HG03378 (cell line): ENCODE measurements around the gene TANC1.

Experiments used
- ATAC-seq: cut with Tn5 transposase; IDR thresholded peaks from one replicate; pipeline ENCODE4 v1.9.1; 2021; ENCODE audit warnings: mild to moderate bottlenecking, moderate library complexity; ENCODE audit not compliant: unreplicated experiment

TANC1 gene

DNA sequence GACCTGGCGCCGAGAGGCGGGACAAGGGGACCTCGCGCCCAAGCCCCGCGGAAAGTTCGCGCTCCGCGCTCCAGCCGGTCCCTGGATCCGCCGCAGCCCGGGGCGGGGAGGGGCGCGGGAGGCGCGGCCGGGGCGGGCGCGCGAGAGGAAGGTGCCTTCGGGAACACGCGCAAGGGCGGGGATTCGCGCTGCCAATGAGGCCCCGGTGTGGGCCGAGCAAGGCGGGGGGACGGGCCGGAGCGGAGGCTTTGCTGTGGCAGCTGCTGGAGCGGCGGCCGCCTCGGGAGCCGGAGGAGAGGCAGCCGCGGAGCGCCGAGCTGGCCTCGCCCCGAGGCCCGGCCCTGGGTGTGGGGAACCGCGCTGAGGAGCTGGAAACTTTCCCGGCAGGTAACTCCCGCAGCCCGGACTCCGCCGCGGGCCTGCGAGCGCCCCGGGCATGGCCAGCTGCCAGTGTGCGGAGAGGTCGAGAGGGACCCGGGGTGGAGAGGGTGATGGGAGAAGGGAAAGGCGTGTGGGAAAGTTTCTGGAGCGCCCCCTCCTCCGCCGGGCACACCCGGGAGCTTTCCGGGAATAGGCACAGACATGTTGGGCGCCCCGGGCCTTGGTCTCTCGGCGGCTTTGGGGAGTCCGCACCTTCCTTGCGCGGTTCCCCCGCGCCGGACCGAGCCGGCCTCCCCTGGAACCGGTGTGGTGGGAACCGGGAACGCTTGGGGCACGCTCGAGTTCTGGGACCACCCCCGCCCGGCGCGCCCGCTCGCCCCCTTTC lies at the start of gene TANC1:
TANC1 (plus strand) TSS at position 245 of the 766 bp plus-strand sequence. CDS start 97,271 bp downstream, outside the sequence.
- ATAC-seq, result peak; percentile 82

DNA sequence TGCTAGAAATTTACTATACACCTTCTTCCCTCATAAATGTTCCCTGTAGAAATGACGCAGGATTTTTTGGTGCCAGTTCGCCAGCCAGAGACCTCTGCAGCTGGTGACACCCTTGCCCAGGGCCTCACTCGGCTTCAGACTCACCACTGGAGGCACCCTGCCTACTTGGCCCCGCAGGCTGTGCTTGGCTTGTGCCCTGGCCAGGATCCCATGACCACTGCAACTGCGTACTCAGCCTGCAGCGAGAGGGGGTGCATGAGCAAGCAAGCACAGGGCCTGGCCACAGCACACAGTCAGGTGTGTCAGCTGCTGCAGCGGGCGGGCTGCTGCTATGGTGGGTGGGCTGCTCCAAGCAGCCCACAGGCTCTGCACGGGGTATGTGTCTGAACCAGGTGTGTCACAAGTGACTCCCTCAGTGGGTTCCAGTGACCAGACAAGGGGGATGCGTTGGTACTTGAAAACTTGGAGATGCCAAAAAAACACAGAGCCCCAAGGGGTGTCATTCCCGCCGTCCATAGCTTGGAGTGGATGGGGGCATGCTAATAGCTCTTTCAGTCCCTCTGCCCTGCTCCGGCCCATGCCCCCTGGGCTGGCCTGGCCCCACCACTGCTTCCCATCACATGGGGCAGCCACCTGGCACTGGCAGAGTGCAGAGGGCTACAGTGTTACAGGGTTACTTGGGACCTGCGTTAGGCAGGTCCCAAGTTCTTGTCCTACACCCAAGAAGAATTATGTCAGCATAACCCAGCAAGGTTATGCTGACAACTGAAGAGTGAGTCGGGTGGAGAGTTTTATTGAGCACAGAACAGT lies 46.6 kb upstream of the TANC1 start:
- ATAC-seq, result no peak

DNA sequence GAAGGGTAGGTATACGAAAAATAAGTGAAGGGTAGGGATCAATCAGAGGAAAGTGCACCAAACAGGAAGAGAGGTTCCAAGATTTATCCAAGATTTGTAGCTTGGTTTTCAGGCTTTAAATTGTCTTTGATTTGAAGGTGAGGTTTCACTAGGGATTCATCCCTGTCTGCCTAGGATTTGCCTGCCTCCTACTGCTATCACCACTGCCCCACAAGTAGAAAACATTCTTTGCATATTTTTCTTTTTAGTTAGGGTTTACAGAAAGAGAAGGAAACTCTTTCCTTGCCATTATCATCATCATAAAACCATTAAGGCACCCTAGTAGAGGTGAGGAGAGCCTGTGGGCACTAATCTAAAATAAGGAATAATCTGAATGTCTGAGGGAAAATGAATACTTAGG lies 45.8 kb upstream of the TANC1 start:
- ATAC-seq, result no peak

DNA sequence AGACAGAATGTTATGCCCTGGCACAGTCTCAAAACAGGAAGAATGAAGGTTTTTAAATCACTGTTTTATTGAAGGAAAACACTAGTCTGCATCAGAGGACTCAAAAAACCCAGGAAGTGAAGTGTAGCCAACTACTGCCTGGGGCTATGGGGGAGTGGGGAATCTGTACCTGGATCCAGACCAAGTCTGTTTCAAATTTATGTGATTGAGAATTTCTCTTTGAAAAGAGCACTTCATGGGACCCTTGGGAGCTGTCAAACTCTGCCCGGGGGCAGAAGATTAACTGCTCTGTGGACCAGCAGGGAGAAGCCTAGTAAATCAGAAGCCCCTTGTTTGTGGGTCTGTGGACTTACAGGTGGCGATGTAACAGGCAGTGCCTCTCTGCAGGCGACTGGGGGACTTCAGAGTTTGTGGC lies 45.3 kb upstream of the TANC1 start:
- no peak for ATAC-seq

DNA sequence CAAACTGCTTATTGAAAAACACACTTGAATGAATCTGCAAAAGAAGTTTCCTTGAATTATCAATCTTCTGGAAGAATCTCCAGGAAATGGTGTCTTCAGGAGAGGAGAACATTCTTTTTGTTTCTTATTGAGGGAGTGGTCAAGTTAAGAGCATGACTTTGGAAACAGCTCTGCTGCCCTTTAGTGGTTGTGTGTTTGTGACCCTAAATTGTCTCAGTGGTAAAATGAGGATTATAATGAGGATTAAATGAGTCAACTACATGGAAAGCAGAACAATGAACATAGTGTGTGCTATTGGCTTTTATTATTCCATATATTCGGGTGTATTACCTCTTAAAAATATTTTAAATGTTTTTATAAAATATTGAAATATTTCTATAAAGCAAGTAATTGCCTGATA lies 44.8 kb upstream of the TANC1 start:
- ATAC-seq, result no peak

DNA sequence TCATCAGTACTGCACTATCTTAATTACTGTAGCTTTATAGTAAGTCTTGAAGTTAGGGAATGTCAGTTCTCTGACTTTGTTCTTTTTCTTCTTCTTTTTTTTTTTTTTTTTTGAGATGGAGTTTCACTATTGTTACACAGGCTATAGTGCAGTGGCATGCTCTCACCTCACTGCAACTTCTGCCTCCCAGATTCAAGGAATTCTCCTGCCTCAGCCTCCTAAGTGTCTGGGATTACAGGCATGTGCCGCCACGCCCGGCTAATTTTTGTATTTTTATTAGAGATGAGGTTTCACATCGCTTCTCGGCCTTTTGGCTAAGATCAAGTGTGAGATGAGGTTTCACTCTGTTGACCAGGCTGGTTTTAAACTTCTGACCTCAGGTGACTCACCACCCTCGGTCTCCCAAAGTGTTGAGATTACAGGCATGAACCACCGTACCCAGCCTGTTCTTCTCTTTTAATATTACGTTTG lies 41.9 kb upstream of the TANC1 start:
- no peak for ATAC-seq

DNA sequence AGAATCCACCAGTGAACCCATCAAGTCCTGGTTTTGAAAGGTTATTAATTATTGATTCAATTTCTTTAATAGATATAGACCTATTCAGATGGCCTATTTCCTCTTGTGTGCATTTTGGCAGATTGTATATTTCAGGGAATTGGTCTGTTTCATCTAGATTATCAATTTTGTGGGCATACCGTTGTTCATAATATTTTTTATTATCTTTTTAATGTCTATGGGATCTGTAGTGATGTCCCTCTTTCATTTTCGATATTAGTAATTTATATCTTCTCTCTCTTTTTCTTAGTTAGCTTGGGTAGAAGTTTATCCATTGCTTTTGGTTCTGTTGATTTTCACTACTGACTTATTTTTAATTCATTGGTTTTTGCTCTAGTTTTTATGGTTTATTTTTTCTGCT lies 39.9 kb upstream of the TANC1 start:
- no peak for ATAC-seq

DNA sequence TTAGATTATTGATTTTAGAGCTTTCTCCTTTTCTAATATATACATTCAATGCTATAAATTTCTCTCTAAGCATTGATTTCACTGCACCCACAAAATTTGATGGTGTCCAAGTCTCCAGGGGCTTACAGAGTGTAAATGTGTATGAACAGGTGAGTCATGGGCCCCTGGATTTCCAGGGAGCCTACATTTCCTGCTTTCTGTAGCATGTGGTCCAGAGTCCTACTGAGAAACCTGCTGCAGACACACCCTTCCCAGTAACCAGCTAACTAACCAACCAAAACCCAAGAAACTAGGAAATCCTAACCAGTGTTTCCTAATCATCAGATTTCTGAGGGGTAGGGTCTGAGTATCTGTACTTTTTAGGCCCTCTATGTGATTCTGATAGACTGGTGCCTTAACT lies 39.5 kb upstream of the TANC1 start:
- ATAC-seq, result no peak

DNA sequence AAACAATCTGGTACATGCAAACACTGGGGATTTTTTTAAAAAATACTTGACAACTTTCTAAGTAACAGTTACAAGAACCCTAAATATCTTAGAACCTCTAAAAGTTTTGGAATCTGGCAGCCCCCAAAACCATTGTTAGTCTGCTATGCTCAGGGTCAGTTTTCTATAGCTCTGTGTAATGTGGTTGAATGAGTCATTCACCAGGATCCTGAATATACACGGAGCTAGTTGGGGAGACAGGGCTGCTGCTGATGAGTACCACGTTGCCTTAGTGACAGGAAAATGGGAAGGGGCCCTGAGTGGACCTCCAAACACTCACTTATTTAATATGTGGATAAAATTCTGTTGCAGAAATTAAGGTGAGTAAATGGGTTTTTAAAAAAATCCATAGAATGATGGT lies 36.9 kb upstream of the TANC1 start:
- ATAC-seq, result no peak

DNA sequence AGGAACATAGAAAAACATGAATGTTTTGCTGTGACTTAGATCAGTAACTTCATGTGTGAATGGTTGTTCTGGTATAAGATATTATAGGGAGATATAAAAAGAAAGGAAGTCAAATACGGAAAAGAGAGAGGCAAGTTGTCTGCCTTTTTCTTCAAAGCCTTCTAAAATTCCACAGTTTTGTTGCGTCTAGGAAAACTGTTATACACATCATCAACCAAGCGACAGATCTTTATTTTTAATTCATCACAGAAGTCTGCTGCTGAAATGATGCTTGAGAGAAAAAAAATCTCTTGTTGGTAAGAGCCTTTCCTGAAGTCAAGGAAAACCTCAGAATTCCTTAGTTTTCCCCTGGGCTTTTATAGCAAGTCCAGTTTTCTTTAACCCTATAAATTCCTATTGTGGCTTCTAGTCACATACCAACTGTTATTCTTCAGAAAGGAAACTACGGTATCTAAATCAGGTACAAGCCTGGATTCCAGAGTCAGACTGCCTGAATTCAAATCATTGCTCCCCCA lies 36.3 kb upstream of the TANC1 start:
- no peak for ATAC-seq

DNA sequence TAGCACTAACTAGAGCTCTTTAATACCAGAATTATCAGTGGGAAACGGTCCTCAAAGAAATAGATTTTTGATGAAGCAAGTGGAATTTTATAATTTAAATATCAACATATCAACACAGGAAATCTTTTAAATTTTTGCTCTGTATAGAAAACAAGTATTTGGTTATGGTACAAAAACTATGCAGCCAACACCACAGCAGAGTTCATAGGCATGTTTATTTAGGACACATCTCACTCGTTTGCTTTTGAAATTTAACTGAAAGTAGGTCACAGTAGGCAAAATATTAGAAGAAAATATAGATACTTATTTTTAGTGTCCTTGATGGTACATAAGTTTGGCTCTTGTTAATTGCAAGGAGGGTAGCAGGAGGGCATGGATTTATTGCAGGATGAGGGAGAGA lies 34.3 kb upstream of the TANC1 start:
- no peak for ATAC-seq

DNA sequence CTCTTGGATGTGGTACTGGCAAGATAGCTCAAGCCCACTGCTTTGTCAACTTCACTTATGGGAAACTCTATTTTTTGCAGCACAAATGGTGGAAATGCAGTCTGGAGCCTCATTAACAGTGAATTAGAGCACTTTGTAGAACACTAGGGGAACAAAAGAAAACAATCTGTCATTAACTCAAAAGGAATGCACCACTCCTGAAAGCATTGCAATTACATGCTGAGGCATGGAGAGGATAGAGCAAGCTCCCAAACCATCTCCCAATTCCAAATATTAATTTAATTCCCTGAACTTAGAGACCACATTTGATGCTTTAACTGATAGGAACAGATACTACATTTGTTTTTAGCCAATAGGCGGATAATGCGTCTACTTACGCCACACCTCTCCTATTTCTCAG lies 32.8 kb upstream of the TANC1 start:
- ATAC-seq, result no peak

DNA sequence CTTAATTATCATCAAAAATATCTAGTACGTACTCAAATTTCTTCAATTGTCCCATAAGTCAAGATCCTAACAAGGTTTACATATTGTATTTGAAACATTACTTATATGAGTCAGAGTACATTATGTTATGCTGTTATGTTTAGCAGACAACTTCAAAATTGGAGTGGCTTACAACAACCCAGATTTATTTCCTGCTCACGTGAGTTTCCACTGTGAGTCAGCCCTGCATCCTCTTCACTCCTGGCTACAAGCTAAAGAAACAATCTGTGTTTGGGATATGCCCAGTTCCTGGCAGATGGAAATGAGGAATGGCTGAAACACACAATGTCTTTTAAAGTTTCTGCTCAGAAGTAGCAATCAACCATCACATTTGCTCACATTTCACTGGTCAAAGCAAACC lies 31.5 kb upstream of the TANC1 start:
- no peak for ATAC-seq

DNA sequence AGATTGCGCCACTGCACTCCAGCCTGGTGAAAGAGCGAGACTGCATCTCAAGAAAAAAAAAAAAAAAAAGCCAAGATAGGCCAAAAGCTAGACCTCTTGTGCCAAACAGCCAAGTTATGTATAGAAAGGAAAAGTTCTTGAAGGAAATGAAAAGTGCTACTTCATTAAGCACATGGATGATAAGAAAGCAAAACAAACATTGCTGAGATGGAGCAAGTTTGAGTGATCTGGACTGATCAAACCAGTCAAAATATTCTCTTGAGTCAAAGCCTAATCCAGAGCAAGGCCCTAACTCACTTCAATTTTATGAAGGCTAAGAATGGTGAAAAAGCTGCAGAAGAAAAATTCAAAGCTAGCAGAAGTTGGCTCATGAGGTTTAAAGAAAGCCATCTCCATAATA lies 28.1 kb upstream of the TANC1 start:
- no peak for ATAC-seq

DNA sequence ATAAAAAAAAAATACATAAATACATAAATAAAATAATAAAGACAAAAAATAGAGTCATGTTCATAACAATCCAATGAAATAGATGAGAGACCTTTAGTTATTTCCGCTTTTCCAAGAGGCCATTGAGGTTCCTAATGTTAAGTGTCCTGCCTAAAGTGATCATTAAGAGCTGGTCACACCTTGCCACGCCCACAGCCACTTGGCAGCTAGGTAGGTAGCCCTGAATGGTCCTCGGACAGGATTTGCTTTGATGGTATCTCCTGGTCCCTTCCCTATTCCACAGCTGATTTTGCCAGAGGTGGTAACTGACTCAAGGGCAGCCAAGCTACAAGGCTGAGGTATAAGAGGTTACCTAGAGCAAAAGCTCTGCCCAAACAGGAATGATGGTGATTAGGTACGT lies 24.5 kb upstream of the TANC1 start:
- ATAC-seq, result no peak

DNA sequence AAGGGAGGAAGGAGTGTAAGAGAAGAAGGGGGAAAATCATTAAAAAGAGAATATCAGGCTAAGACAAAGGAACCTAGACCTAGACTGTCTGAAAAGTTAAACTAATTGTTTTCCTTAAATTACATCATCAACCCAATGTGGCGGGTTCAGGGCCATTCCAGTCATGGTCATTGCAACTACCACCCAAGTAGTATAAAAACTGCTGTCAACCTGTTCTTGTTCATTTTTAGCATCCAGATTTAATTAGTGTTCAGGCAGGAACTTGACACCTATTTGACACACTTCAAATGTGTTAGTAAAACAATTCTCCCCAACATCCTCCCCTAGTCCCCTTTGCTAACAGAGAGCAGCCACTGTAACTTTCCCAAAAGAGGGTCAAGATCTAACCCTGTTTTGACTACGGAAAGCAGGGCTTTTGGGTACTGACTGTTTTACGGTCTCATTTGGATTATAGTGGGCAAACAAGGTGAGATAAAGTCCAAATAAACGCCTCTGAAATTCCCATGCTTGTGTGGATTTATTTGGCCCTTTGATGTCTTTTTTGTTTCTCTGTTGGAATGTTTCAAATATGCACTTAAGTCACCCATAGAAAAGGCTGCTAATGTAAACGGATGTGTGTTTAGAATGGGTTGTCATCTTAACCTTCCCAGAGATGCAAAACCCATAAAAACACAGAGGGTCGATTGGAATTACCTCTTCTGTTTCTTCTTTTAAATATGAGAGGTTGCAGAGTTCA lies 19.3 kb upstream of the TANC1 start:
- ATAC-seq, result no peak

DNA sequence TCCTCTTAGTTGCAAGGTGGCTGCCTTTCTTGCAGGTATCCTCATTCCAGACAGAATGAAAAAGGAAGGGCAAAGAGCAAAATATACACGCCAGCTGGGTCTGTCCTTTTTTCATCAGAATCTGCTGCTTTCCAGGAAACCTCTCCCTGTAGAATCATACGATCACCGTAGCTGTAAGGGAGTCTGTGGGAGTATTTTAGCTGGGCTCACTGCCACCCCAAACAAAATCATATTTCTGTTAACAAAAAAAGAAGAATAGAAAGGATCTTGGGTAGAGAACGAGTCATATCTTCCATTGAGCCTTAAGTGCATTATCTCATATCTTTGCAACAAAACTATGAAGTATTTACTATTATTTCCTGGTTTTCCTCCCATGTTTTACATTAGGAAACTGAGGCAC lies 15.0 kb upstream of the TANC1 start:
- ATAC-seq, result no peak

DNA sequence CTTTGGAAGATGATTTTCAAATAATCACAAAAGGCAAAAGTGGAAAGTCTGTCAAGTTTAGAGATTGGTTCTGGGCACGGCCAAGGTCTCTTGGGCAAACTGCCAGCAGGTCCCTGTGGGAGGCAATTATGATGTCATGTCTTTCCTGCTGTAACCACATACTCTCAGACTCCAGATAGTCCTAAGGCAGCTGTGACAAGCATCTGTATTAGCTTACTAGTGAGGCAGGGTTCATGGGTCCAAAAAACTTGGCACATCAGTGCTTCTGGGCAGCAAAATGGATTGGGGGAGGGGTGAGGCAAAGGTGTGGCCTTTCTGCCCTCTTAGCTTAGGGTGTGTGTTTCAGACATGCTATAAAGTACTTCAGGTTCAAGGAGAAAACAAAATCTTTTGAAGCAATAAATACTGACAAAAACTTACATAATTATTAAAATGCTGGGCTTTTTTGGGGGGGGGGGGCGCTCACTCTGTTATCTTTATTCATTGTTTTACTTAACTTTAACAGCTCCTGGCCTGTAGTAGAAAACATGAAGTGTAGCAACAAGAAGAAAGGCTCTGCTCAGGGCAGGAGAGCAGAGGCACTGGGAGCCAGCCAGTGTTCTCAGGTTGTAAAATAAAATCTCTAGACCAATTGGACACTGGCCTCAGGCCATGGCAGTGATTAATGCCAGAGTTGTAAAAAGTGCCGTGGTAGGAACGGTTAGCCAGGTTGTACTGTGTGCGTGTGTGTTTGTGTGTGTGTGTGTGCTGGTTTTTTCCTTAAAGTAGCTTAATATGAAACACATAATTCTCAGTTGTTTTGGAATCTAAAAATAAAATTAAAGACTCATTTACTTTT lies 14.3 kb upstream of the TANC1 start:
- ATAC-seq, result peak; percentile 87

DNA sequence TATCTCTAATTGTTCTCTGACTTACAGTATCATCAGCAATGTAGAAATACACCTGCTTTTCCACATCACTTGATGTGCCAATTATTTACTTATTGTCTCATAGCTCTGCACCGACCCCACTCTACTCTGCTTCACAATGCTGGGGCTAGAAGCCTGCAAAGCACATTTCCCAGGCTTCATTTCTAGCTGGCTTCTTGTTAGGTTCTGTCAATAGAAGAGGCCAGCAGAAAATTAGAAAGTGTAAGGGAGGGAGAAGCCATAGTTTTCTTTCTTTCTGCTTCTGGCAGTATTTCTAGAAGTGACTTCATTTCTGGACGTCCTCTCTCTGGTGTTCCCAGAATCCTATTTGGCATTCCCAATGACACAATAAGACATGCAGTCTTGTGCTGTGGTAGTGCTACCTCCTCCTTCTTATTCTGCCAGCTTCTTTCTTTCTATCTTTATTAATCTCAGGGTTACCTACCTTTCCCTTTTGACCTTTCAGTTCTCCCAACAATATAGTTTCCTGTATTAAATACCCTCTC lies 12.5 kb upstream of the TANC1 start:
- ATAC-seq, result no peak

DNA sequence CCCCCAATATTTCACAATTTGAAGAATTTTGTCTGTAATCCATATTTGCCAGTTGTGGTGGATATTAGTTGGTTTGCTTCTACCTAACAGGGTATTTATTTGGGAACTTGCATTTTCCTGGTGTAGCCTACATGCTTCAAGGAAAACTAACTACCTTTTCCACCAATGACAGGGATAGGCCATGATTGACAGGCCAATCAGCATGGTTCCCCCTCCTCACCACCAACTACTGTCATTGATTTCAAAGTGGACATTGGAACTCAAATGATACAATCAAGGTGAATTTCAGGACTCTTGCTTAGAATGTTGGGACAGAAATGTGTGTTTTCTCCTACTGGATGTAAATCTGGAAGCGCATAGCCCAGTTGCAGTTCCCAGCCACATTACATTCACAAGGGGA lies 10.1 kb upstream of the TANC1 start:
- no peak for ATAC-seq
